IMR-90 (cell line): Measurements from ENCODE around the gene RYR1. TPM values are rescaled to one million over a fixed set of nuclear protein-coding genes. Genes with fewer than 3 reads are reported as not detected.

Experiments used
- ATAC-seq: fragments of 200-7000 bp; cut with Tn5 transposase; 2 replicates; pipeline ENCODE4 v1.9.1; 2020; ENCODE audit warnings: low read depth, mild to moderate bottlenecking, moderate library complexity
- BruUV-seq: library from RNA; stranded (reverse); fragments of 400-500 nt; replicated peaks from 2 replicates; lab custom pipeline; 2021; lab: Mats Ljungman, UMichigan
- CTCF ChIA-PET: fragments of 300-600 bp; formaldehyde crosslinking; extraction: SDS; loops from one replicate; lab custom pipeline; 2021; ENCODE audit warnings: antibody characterized with exemption; lab: Yijun Ruan, JAX
- POLR2A ChIA-PET: fragments of 300-600 bp; sonication (Branson Sonifier 250); formaldehyde crosslinking; loops from one replicate; lab custom pipeline; 2022; ENCODE audit warnings: antibody characterized with exemption; ENCODE audit not compliant: unreplicated experiment; lab: Charles Lee
- DNase-seq: peaks from one replicate; pipeline ENCODE4 v3.0.0; 2013
- H2AFZ ChIP-seq: replicated peaks from 2 replicates; pipeline ENCODE3; 2013; ENCODE audit warnings: low read length, mild to moderate bottlenecking; ENCODE audit not compliant: poor library complexity
- H2AK5ac ChIP-seq: 2 replicates; pipeline ENCODE4 v1.6.1; 2013; ENCODE audit warnings: low read depth, low read length, inconsistent platforms
- H2AK9ac ChIP-seq: replicated peaks from 2 replicates; pipeline ENCODE3; 2013; ENCODE audit warnings: mild to moderate bottlenecking, low read depth, low read length, moderate library complexity; ENCODE audit not compliant: poor library complexity
- H2BK120ac ChIP-seq: 2 replicates; pipeline ENCODE4 v1.6.1; 2013; ENCODE audit warnings: low read depth, low read length, inconsistent platforms
- H2BK15ac ChIP-seq: 3 replicates; pipeline ENCODE4 v1.6.1; 2013; ENCODE audit warnings: low read depth, low read length, inconsistent platforms
- H2BK20ac ChIP-seq: 2 replicates; pipeline ENCODE4 v1.6.1; 2013; ENCODE audit warnings: low read depth, mild to moderate bottlenecking, inconsistent platforms, low read length, moderate library complexity
- H2BK5ac ChIP-seq: 2 replicates; pipeline ENCODE4 v1.6.1; 2013; ENCODE audit warnings: mild to moderate bottlenecking, low read depth, low read length, inconsistent platforms; ENCODE audit not compliant: poor library complexity, severe bottlenecking
- H3K14ac ChIP-seq: replicated peaks from 2 replicates; pipeline ENCODE4 v1.6.1; 2013; ENCODE audit warnings: low read depth, low read length, inconsistent platforms
- H3K18ac ChIP-seq: 2 replicates; pipeline ENCODE4 v1.6.1; 2013; ENCODE audit warnings: low read depth, low read length, control low read depth
- H3K23ac ChIP-seq: 2 replicates; pipeline ENCODE4 v1.6.1; 2013; ENCODE audit warnings: low read depth, low read length, inconsistent platforms
- H3K27ac ChIP-seq: 2 replicates; pipeline ENCODE4 v1.5.1; 2013; ENCODE audit warnings: mild to moderate bottlenecking, control low read depth, low read length; ENCODE audit not compliant: insufficient read depth
- H3K27me3 ChIP-seq: 2 replicates; pipeline ENCODE4 v1.6.1; 2013; ENCODE audit warnings: low read length; ENCODE audit not compliant: control insufficient read depth, insufficient read depth
- H3K36me3 ChIP-seq: 2 replicates; pipeline ENCODE4 v1.6.1; 2013; ENCODE audit warnings: low read length, mixed read lengths; ENCODE audit not compliant: control insufficient read depth, insufficient read depth
- H3K4ac ChIP-seq: 2 replicates; pipeline ENCODE4 v1.6.1; 2013; ENCODE audit warnings: low read depth, low read length, inconsistent platforms
- H3K4me1 ChIP-seq: 2 replicates; pipeline ENCODE4 v1.6.1; 2013; ENCODE audit warnings: low read length, mixed read lengths; ENCODE audit not compliant: control insufficient read depth, insufficient read depth
- H3K4me2 ChIP-seq: 2 replicates; pipeline ENCODE4 v1.6.1; 2013; ENCODE audit warnings: low read depth, mild to moderate bottlenecking, control low read depth, low read length, moderate library complexity
- H3K4me3 ChIP-seq: 2 replicates; pipeline ENCODE4 v1.5.1; 2013; ENCODE audit warnings: low read depth, mild to moderate bottlenecking, control low read depth, low read length, moderate library complexity; ENCODE audit not compliant: insufficient read depth
- H3K56ac ChIP-seq: 2 replicates; pipeline ENCODE4 v1.6.1; 2013; ENCODE audit warnings: low read length, inconsistent platforms; ENCODE audit not compliant: insufficient read depth; ENCODE audit errors: extremely low read depth
- H3K79me1 ChIP-seq, 2 experiments: 2 replicates each; pipeline ENCODE4 v1.6.1; 2013; ENCODE audit warnings: low read length in 2 of 2, inconsistent platforms in 1 of 2, low read depth in 1 of 2
- H3K9ac ChIP-seq: 2 replicates; pipeline ENCODE4 v1.6.1; 2013; ENCODE audit warnings: low read depth, low read length, control low read depth
- H3K9me1 ChIP-seq: 2 replicates; pipeline ENCODE4 v1.6.1; 2013; ENCODE audit warnings: low read length, inconsistent platforms; ENCODE audit not compliant: insufficient read depth
- H3K9me3 ChIP-seq: 2 replicates; pipeline ENCODE4 v1.6.1; 2013; ENCODE audit warnings: low read length; ENCODE audit not compliant: control insufficient read depth, insufficient read depth
- H4K20me1 ChIP-seq: 2 replicates; pipeline ENCODE4 v1.6.1; 2013; ENCODE audit warnings: low read length, inconsistent platforms; ENCODE audit not compliant: insufficient read depth
- H4K5ac ChIP-seq: 2 replicates; pipeline ENCODE4 v1.6.1; 2013; ENCODE audit warnings: mild to moderate bottlenecking, low read depth, low read length, control low read depth
- H4K8ac ChIP-seq, 2 experiments: 2 replicates each; pipeline ENCODE4 v1.6.1; 2013; ENCODE audit warnings: low read depth in 2 of 2, low read length in 2 of 2, control low read depth in 1 of 2, inconsistent platforms in 1 of 2
- H4K91ac ChIP-seq: 2 replicates; pipeline ENCODE4 v1.6.1; 2013; ENCODE audit warnings: low read depth, low read length, inconsistent platforms; ENCODE audit not compliant: insufficient read depth
- ELK1 ChIP-seq: fragments of 150-350 bp; IDR thresholded peaks from 2 replicates; pipeline ENCODE4 v1.6.1; 2016; ENCODE audit warnings: low read depth, mild to moderate bottlenecking, low read length, moderate library complexity, borderline replicate concordance
- FOS ChIP-seq: fragments of 150-350 bp; IDR thresholded peaks from 2 replicates; pipeline ENCODE4 v1.6.1; 2016; ENCODE audit warnings: low read depth, low read length
- NFE2L2 ChIP-seq: fragments of 150-350 bp; IDR thresholded peaks from 2 replicates; pipeline ENCODE4 v1.6.1; 2016; ENCODE audit warnings: low read depth, mild to moderate bottlenecking, low read length
- WGBS, 2 experiments: methylation state at CpG; one replicate each; pipeline versions ENCODE4 v1.1.5 to v1.1.7; 2013; ENCODE audit warnings: missing lambda C conversion rate in 2 of 2; ENCODE audit not compliant: insufficient read length in 1 of 2; ENCODE audit errors: extremely low coverage in 2 of 2; 5-methylcytosine and 5-hydroxymethylcytosine counted together
- dilution Hi-C: fragments of 300-500 bp; cut with HindIII; formaldehyde crosslinking; loops from one replicate; pipeline ENCODE4 v1.14.3; 2018; ENCODE audit warnings: low sequenced_read_pairs; ENCODE audit not compliant: unreplicated experiment
- in situ Hi-C: fragments of 300-500 bp; cut with MboI; formaldehyde crosslinking; loops from 3 replicates; pipeline ENCODE4 v1.14.3; 2019; ENCODE audit warnings: low sequenced_read_pairs, inconsistent platforms, mixed read lengths
- intact Hi-C: fragments of 100-400 bp; cut with micrococcal nuclease; formaldehyde crosslinking; loops from 2 replicates; pipeline ENCODE4 v1.10.0; 2022
- polyA plus RNA-seq, 3 experiments: library from polyadenylated mRNA; depleted of rRNA; stranded (reverse); fragments of >200 nt; gene quantifications; 2 replicates each; pipeline ENCODE4 v1.2.3, GENCODE V29; 2012; ENCODE audit warnings: low replicate concordance in 1 of 3
- total RNA-seq: library from RNA; depleted of rRNA; stranded (reverse); fragments of >200 nt; gene quantifications from 2 replicates; pipeline ENCODE4 v1.2.3, GENCODE V29; 2012

RYR1 gene
- total and polyA plus RNA-seq, 2 of the 4 experiments (the other 2 are of a cell fraction): not detected

- WGBS, 2 experiments: 86% methylated on average over 13 of the region's 22 CpGs; no CpG with 5 or more reads in 1 of the 2 experiments
- Histone ChIP-seq H3K4me3 (no peak overlapping the region), H2BK120ac (no peak overlapping the region), H4K20me1 (no peaks in the 10 kb centered on the region), H3K4ac (no peak overlapping the region), H3K9me1 (no peaks in the 10 kb centered on the region), H3K56ac (no peak overlapping the region), H3K27ac (no peak overlapping the region), H3K9ac (no peak overlapping the region), H4K5ac (no peak overlapping the region), H2BK20ac (no peak overlapping the region), H2BK5ac (no peak overlapping the region), H3K9me3 (no peaks in the 10 kb centered on the region), H3K4me1 (no peaks in the 10 kb centered on the region), H3K79me1 (no peaks in the 10 kb centered on the region), H3K27me3 (peaks cover 11% of the 10 kb centered on the region), H2AFZ (no peak overlapping the region), H2AK9ac (no peak overlapping the region), H4K91ac (no peak overlapping the region), H3K23ac (no peak overlapping the region), H2BK15ac (no peak overlapping the region), H2AK5ac (no peak overlapping the region), H3K4me2 (no peak overlapping the region), H3K18ac (no peak overlapping the region), H3K36me3 (no peaks in the 10 kb centered on the region), H3K14ac (no peak overlapping the region), H4K8ac (no peak overlapping the region)
- in situ Hi-C loops (no loop called here), intact Hi-C loops (no loop called here), dilution Hi-C loops (no loop called here)
- TF ChIP-seq FOS: no peak
- TF ChIP-seq NFE2L2: no peak
- no peak for TF ChIP-seq ELK1
- ChIA-PET CTCF (no interaction called here), POLR2A (no interaction called here)
- ATAC-seq: no peak
- no TSS peak for BruUV-seq
- no peak for DNase-seq
These were observed 91.6 kb downstream of the RYR1 start for GRCh38 chr19:38524994-38525634.
